ENCODE results near the gene PDZRN4.

GRCh38 chr12:41311883-41312282 is 123.8 kb downstream of the PDZRN4 start:
- TF ChIP-seq, protein P1, sequence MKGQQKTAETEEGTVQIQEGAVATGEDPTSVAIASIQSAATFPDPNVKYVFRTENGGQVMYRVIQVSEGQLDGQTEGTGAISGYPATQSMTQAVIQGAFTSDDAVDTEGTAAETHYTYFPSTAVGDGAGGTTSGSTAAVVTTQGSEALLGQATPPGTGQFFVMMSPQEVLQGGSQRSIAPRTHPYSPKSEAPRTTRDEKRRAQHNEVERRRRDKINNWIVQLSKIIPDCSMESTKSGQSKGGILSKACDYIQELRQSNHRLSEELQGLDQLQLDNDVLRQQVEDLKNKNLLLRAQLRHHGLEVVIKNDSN (IDR thresholded peaks at IDR 0.05), result no peak
- TF ChIP-seq EP300 (IDR thresholded peaks at IDR 0.05; ENCODE audit: borderline replicate concordance) (no peak), RAD21 (IDR thresholded peaks at IDR 0.05; ENCODE audit: low read depth) (no peak), REST (IDR thresholded peaks at IDR 0.05; ENCODE audit: low read depth) (no peak), TAF1 (IDR thresholded peaks at IDR 0.05; ENCODE audit: low read depth) (no peak), YY1 (IDR thresholded peaks at IDR 0.05; ENCODE audit: low read depth) (no peak), EGR1 (IDR thresholded peaks at IDR 0.05) (no peak), FOXM1 (IDR thresholded peaks at IDR 0.05; ENCODE audit: borderline replicate concordance, low read depth) (no peak), CEBPB (IDR thresholded peaks at IDR 0.05) (no peak)
